SK-N-SH (cell line): Measurements from ENCODE around the gene SZT2. TPM values are rescaled to one million over a fixed set of nuclear protein-coding genes. Genes with fewer than 3 reads are reported as not detected.
"Not testable (repeated sequence)": the region's sequence is repeated elsewhere in the genome, so short reads cannot be mapped to it uniquely, and the experiment has no call there.

ENCODE experiments used
- CTCF ChIA-PET: fragments of 300-600, 350-600 bp; formaldehyde crosslinking; extraction: SDS; loops from one replicate; lab custom pipeline; 2021; lab: Yijun Ruan, JAX
- POLR2A ChIA-PET: fragments of 350-600 bp; sonication (Branson Sonifier 250); formaldehyde crosslinking; extraction: SDS; loops from one replicate; lab custom pipeline; 2020; ENCODE audit warnings: antibody characterized with exemption, inconsistent platforms; lab: Yijun Ruan, JAX
- DNase-seq: peaks from one replicate; pipeline ENCODE4 v3.0.0; 2012
- H2AFZ ChIP-seq: fragments of 200-600 bp; sonication (generic); 2 replicates; pipeline ENCODE4 v1.8.1; 2016; ENCODE audit warnings: antibody characterized with exemption, mild to moderate bottlenecking, low read depth
- H3F3A ChIP-seq: fragments of 200-600 bp; sonication (generic); replicated peaks from 2 replicates; pipeline ENCODE3; 2016; ENCODE audit warnings: antibody characterized with exemption, mild to moderate bottlenecking; ENCODE audit not compliant: insufficient read depth
- H3K27ac ChIP-seq, 2 experiments: fragments of 200-500 bp in 1 of 2; fragments of 200-600 bp in 1 of 2; sonication (Bioruptor generic) in 1 of 2; sonication (generic), shearing (Covaris generic) in 1 of 2; 2 replicates each; pipeline versions ENCODE4 v1.5.1 to v1.6.1; 2014 to 2016; ENCODE audit warnings: low read depth in 2 of 2, inconsistent platforms in 1 of 2, low read length in 1 of 2, mild to moderate bottlenecking in 1 of 2, mixed read lengths in 1 of 2
- H3K27me3 ChIP-seq: fragments of 200-600 bp; sonication (generic), shearing (Covaris generic); 2 replicates; pipeline ENCODE4 v1.6.1; 2016; ENCODE audit warnings: mixed run types; ENCODE audit not compliant: insufficient read depth
- H3K36me3 ChIP-seq, 2 experiments: fragments of 200-500 bp in 1 of 2; fragments of 200-600 bp in 1 of 2; sonication (Bioruptor generic) in 1 of 2; sonication (generic) in 1 of 2; replicated peaks in 1 of 2; 2 replicates each; pipeline versions ENCODE3 to v1.5.1; 2014 to 2016; ENCODE audit warnings: low read length in 1 of 2, mild to moderate bottlenecking in 1 of 2; ENCODE audit not compliant: insufficient read depth in 2 of 2, control insufficient read depth in 1 of 2
- H3K4me1 ChIP-seq, 2 experiments: fragments of 200-500 bp in 1 of 2; fragments of 200-600 bp in 1 of 2; sonication (Bioruptor generic) in 1 of 2; sonication (generic), shearing (Covaris generic) in 1 of 2; 2 replicates each; pipeline versions ENCODE4 v1.5.1 to v1.6.1; 2014 to 2016; ENCODE audit warnings: low read depth in 1 of 2, low read length in 1 of 2, mixed run types in 1 of 2; ENCODE audit not compliant: insufficient read depth in 2 of 2, control insufficient read depth in 1 of 2
- H3K4me2 ChIP-seq: fragments of 200-600 bp; sonication (generic), shearing (Covaris generic); 2 replicates; pipeline ENCODE4 v1.6.1; 2017; ENCODE audit warnings: mixed run types
- H3K4me3 ChIP-seq, 2 experiments: fragments of 200-500 bp in 1 of 2; fragments of 200-600 bp in 1 of 2; sonication (Bioruptor generic) in 1 of 2; sonication (generic), shearing (Covaris generic) in 1 of 2; 2 replicates each; pipeline versions ENCODE4 v1.5.1 to v1.8.1; 2014 to 2016; ENCODE audit warnings: low read depth in 2 of 2, inconsistent platforms in 1 of 2, low read length in 1 of 2, mild to moderate bottlenecking in 1 of 2, mixed read lengths in 1 of 2, moderate library complexity in 1 of 2
- H3K79me2 ChIP-seq: fragments of 200-600 bp; sonication (generic); 2 replicates; pipeline ENCODE4 v1.8.1; 2017; ENCODE audit warnings: mild to moderate bottlenecking; ENCODE audit not compliant: insufficient read depth
- H3K9ac ChIP-seq: fragments of 200-600 bp; sonication (generic); 2 replicates; pipeline ENCODE4 v1.6.1; 2017; ENCODE audit warnings: mixed run types
- H3K9me2 ChIP-seq: fragments of 200-600 bp; sonication (generic); 2 replicates; pipeline ENCODE4 v1.6.1; 2017; ENCODE audit warnings: mixed run types
- H3K9me3 ChIP-seq: fragments of 200-600 bp; sonication (generic); 2 replicates; pipeline ENCODE4 v1.6.1; 2017; ENCODE audit warnings: mixed run types, mild to moderate bottlenecking, moderate library complexity
- H4K20me1 ChIP-seq: fragments of 200-600 bp; sonication (generic); 2 replicates; pipeline ENCODE4 v1.6.1; 2017; ENCODE audit warnings: mild to moderate bottlenecking, mixed run types; ENCODE audit not compliant: insufficient read depth
- CTCF ChIP-seq: fragments of 200-600 bp; sonication (generic); IDR thresholded peaks from 2 replicates; pipeline ENCODE4 v1.6.1; 2017; ENCODE audit warnings: antibody characterized with exemption, mild to moderate bottlenecking, moderate library complexity
- ELF1 ChIP-seq: IDR thresholded peaks from 2 replicates; pipeline ENCODE4 v1.4.0; 2012
- EP300 ChIP-seq, 2 experiments: IDR thresholded peaks; 2 replicates each; pipeline versions ENCODE4 v1.4.0 to v1.6.1; 2012; ENCODE audit warnings: borderline replicate concordance in 1 of 2, low read depth in 1 of 2, low read length in 1 of 2
- FOSL2 ChIP-seq: IDR thresholded peaks from 2 replicates; pipeline ENCODE4 v1.4.0; 2012; ENCODE audit warnings: low read depth, mild to moderate bottlenecking, moderate library complexity, borderline replicate concordance
- JUND ChIP-seq: IDR thresholded peaks from 2 replicates; pipeline ENCODE4 v1.4.0; 2012
- MAX ChIP-seq: IDR thresholded peaks from 2 replicates; pipeline ENCODE4 v1.4.0; 2012; ENCODE audit warnings: low read depth
- PBX3 ChIP-seq: IDR thresholded peaks from 2 replicates; pipeline ENCODE4; 2012
- POLR2AphosphoS5 ChIP-seq: IDR thresholded peaks from 2 replicates; pipeline ENCODE4 v1.6.1; 2012; ENCODE audit warnings: low read depth, low read length
- RXRA ChIP-seq: IDR thresholded peaks from 2 replicates; pipeline ENCODE4 v1.4.0; 2012; ENCODE audit warnings: low read depth, mild to moderate bottlenecking, borderline replicate concordance
- TAF1 ChIP-seq: IDR thresholded peaks from 2 replicates; pipeline ENCODE4 v1.6.1; 2012; ENCODE audit warnings: low read depth, mild to moderate bottlenecking, low read length, moderate library complexity, borderline replicate concordance
- TCF12 ChIP-seq: IDR thresholded peaks from 2 replicates; pipeline ENCODE4 v1.4.0; 2012
- TEAD4 ChIP-seq: IDR thresholded peaks from 2 replicates; pipeline ENCODE4 v1.4.0; 2012; ENCODE audit warnings: mild to moderate bottlenecking, borderline replicate concordance; ENCODE audit not compliant: insufficient read depth
- USF1 ChIP-seq: IDR thresholded peaks from 2 replicates; pipeline ENCODE4 v1.4.0; 2012; ENCODE audit warnings: low read depth, borderline replicate concordance
- WGBS: methylation state at CpG from one replicate; pipeline ENCODE4 v1.1.6; 2017; ENCODE audit warnings: low lambda C conversion rate; 5-methylcytosine and 5-hydroxymethylcytosine counted together
- polyA plus RNA-seq, 3 experiments: library from polyadenylated mRNA; depleted of rRNA; stranded (reverse); fragments of >200 nt; gene quantifications; 2 replicates each; pipeline ENCODE4 v1.2.3, GENCODE V29; 2012

Gene SZT2
- polyA plus RNA-seq, 1 of the 3 experiments (the other 2 are of a cell fraction): 12.9 TPM

GRCh38 chr1:43473463-43473862, 83.8 kb downstream of the SZT2 start:
- Histone ChIP-seq H3K36me3 (no peaks in the 10 kb centered on the region), H2AFZ (peak overlapping the region; percentile 52; the same call in 1 of the 2 replicates), H3K9me2 (no peaks in the 10 kb centered on the region), H3K4me3 (0 out of 4 replicates have a peak overlapping the region, but pooled peaks of 1 of the 2 experiments have one; percentile 42), H3K27me3 (no peaks in the 10 kb centered on the region), H3K9ac (peak overlapping the region; percentile 68; the same call in 1 of the 2 replicates), H4K20me1 (no peaks in the 10 kb centered on the region), H3K4me2 (peak overlapping the region; percentile 72), H3F3A (peaks cover 40% of the 10 kb centered on the region), H3K27ac (peak overlapping the region in 1 of 2 experiments; percentile 96; a peak in 3 of 4 replicates), H3K79me2 (no peaks in the 10 kb centered on the region), H3K4me1 (peaks cover 10 to 37% of the 10 kb centered on the region in 2 experiments), H3K9me3 (no peaks in the 10 kb centered on the region)
- CTCF ChIA-PET: no interaction called here
- POLR2A ChIA-PET: no interaction called here
- 89% methylated on average over 4 of the region's 4 CpGs for WGBS
- DNase-seq: no peak
- TF ChIP-seq POLR2AphosphoS5: no peak
- no peak for TF ChIP-seq TAF1
- no peak for TF ChIP-seq CTCF

- H2AFZ ChIP-seq, DNase-seq, H3K36me3 ChIP-seq, H3K9me2 ChIP-seq, H3K4me3 ChIP-seq, H3K9me3 ChIP-seq, H4K20me1 ChIP-seq, CTCF ChIA-PET, POLR2A ChIA-PET, H3K27me3 ChIP-seq, H3K79me2 ChIP-seq: not testable (repeated sequence)
- H3K27ac ChIP-seq: peak overlapping the region in 1 of 2 experiments; percentile 67; a peak in 2 of 4 replicates
- 33% methylated on average over 10 of the region's 10 CpGs for WGBS
- H3K4me1 ChIP-seq: peaks cover 10 to 37% of the 10 kb centered on the region in 2 experiments
- peak overlapping the region; percentile 7; the same call in 1 of the 2 replicates for H3K4me2 ChIP-seq
- H3K9ac ChIP-seq: peak overlapping the region; percentile 20; the same call in 1 of the 2 replicates
- H3F3A ChIP-seq: peaks cover 40% of the 10 kb centered on the region
- peak; percentile 67 for TF ChIP-seq MAX
- TF ChIP-seq TEAD4: peak; percentile 66; the same call in 1 of the 2 replicates
- TF ChIP-seq JUND: peak; percentile 53
- 0 out of 2 replicates have a peak, but pooled peaks have one; percentile 23 for TF ChIP-seq RXRA
- peak; percentile 31; the same call in 1 of the 2 replicates for TF ChIP-seq USF1
- TF ChIP-seq PBX3: peak; percentile 23; the same call in 1 of the 2 replicates
- TF ChIP-seq ELF1: peak; percentile 70
- peak; percentile 52; the same call in 1 of the 2 replicates for TF ChIP-seq FOSL2
- TF ChIP-seq TCF12: peak; percentile 82
- TF ChIP-seq EP300 (IDR thresholded peaks at IDR 0.05; ENCODE audit: borderline replicate concordance in 1 of 2, low read depth in 1 of 2, low read length in 1 of 2): peak in 1 of 2 experiments; percentile 64; a peak in 2 of 4 replicates
These were observed 86.1 kb downstream of the SZT2 start for GRCh38 chr1:43475611-43476401.
